Trophoblast cell (in vitro differentiated cells and primary cell): ENCODE data around the gene SLC22A17.

Experiments used
- DNase-seq, 2 donors: peaks; one replicate each; pipeline ENCODE4 v3.0.0-alpha.2; 2016
- H2AFZ ChIP-seq: 2 replicates; pipeline ENCODE4 v1.6.1; 2013; ENCODE audit warnings: low read length, moderate library complexity, mild to moderate bottlenecking; ENCODE audit not compliant: insufficient read depth, poor library complexity
- H2AK5ac ChIP-seq: 2 replicates; pipeline ENCODE4 v1.6.1; 2013; ENCODE audit warnings: mild to moderate bottlenecking, low read length
- H2BK120ac ChIP-seq: 2 replicates; pipeline ENCODE4 v1.6.1; 2013; ENCODE audit warnings: low read length, mild to moderate bottlenecking, moderate library complexity; ENCODE audit not compliant: insufficient read depth, poor library complexity
- H2BK12ac ChIP-seq: 2 replicates; pipeline ENCODE4 v1.6.1; 2013; ENCODE audit warnings: mild to moderate bottlenecking, low read length, moderate library complexity
- H2BK5ac ChIP-seq: 2 replicates; pipeline ENCODE4 v1.6.1; 2013; ENCODE audit warnings: low read length, low read depth, moderate library complexity, mild to moderate bottlenecking; ENCODE audit not compliant: poor library complexity
- H3K14ac ChIP-seq: 2 replicates; pipeline ENCODE4 v1.6.1; 2013; ENCODE audit warnings: mild to moderate bottlenecking, low read length
- H3K18ac ChIP-seq: 2 replicates; pipeline ENCODE4 v1.6.1; 2013; ENCODE audit warnings: mild to moderate bottlenecking, low read length
- H3K23ac ChIP-seq: 2 replicates; pipeline ENCODE4 v1.6.1; 2013; ENCODE audit warnings: low read length
- H3K27ac ChIP-seq: 2 replicates; pipeline ENCODE4 v1.5.1; 2013; ENCODE audit warnings: low read depth, mild to moderate bottlenecking, inconsistent platforms, low read length, moderate library complexity
- H3K27me3 ChIP-seq: 2 replicates; pipeline ENCODE4 v1.6.1; 2013; ENCODE audit warnings: inconsistent platforms, mild to moderate bottlenecking, low read length, moderate library complexity; ENCODE audit not compliant: insufficient read depth
- H3K36me3 ChIP-seq, 2 experiments: 1 replicate in 1 of 2; 2 replicates in 1 of 2; pipeline ENCODE4 v1.6.1; 2013; ENCODE audit warnings: low read length in 2 of 2, mild to moderate bottlenecking in 2 of 2, moderate library complexity in 1 of 2; ENCODE audit not compliant: insufficient read depth in 2 of 2, control insufficient read depth in 1 of 2
- H3K4ac ChIP-seq: 2 replicates; pipeline ENCODE4 v1.6.1; 2013; ENCODE audit warnings: low read depth, mild to moderate bottlenecking, low read length, moderate library complexity
- H3K4me1 ChIP-seq, 2 experiments: 1 replicate in 1 of 2; 2 replicates in 1 of 2; pipeline ENCODE4 v1.6.1; 2013; ENCODE audit warnings: low read length in 2 of 2, mild to moderate bottlenecking in 2 of 2, moderate library complexity in 1 of 2; ENCODE audit not compliant: insufficient read depth in 2 of 2, control insufficient read depth in 1 of 2
- H3K4me2 ChIP-seq: 2 replicates; pipeline ENCODE4 v1.6.1; 2013; ENCODE audit warnings: inconsistent platforms, mild to moderate bottlenecking, low read length, moderate library complexity
- H3K4me3 ChIP-seq: 2 replicates; pipeline ENCODE4 v1.5.1; 2013; ENCODE audit warnings: mild to moderate bottlenecking, low read depth, low read length, inconsistent platforms
- H3K79me1 ChIP-seq: one replicate; pipeline ENCODE4 v1.6.1; 2013; ENCODE audit warnings: low read length
- H3K79me2 ChIP-seq: 2 replicates; pipeline ENCODE4 v1.6.1; 2013; ENCODE audit warnings: low read length, mild to moderate bottlenecking; ENCODE audit not compliant: control insufficient read depth, insufficient read depth, poor library complexity
- H3K9ac ChIP-seq: 2 replicates; pipeline ENCODE4 v1.6.1; 2013; ENCODE audit warnings: mild to moderate bottlenecking, low read length
- H3K9me3 ChIP-seq: 2 replicates; pipeline ENCODE4 v1.6.1; 2013; ENCODE audit warnings: low read depth, mild to moderate bottlenecking, control low read depth, inconsistent platforms, low read length; ENCODE audit not compliant: insufficient read depth
- H4K12ac ChIP-seq: 2 replicates; pipeline ENCODE4 v1.6.1; 2013; ENCODE audit warnings: low read depth, mild to moderate bottlenecking, low read length, moderate library complexity
- H4K8ac ChIP-seq: 2 replicates; pipeline ENCODE4 v1.6.1; 2013; ENCODE audit warnings: low read depth, mild to moderate bottlenecking, low read length, moderate library complexity
- H4K91ac ChIP-seq: one replicate; pipeline ENCODE4 v1.6.1; 2013; ENCODE audit warnings: low read depth, mild to moderate bottlenecking, low read length, moderate library complexity
- WGBS: extraction: QIAGEN DNeasy Blood & Tissue Kit; methylation state at CpG from one replicate; pipeline ENCODE4 v1.1.7; 2013; ENCODE audit warnings: missing lambda C conversion rate; ENCODE audit not compliant: insufficient read length, insufficient coverage; ENCODE audit errors: extremely low coverage; 5-methylcytosine and 5-hydroxymethylcytosine counted together

SLC22A17 gene

DNA sequence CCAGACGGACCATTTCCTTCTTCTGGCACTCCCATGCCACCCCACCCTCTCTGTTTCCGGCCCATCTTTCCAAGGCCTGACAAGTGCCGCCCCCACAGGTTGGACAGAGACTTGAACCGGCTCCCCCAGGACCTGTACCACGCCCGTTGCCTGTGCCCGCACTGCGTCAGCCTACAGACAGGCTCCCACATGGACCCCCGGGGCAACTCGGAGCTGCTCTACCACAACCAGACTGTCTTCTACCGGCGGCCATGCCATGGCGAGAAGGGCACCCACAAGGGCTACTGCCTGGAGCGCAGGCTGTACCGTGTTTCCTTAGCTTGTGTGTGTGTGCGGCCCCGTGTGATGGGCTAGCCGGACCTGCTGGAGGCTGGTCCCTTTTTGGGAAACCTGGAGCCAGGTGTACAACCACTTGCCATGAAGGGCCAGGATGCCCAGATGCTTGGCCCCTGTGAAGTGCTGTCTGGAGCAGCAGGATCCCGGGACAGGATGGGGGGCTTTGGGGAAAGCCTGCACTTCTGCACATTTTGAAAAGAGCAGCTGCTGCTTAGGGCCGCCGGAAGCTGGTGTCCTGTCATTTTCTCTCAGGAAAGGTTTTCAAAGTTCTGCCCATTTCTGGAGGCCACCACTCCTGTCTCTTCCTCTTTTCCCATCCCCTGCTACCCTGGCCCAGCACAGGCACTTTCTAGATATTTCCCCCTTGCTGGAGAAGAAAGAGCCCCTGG lies 23.0 kb upstream of the SLC22A17 start:
- H3K79me1 ChIP-seq: no peaks in the 10 kb centered on the region
- no peak overlapping the region for H2BK12ac ChIP-seq
- no peak overlapping the region for H3K4ac ChIP-seq
- H2BK120ac ChIP-seq: no peak overlapping the region
- no peaks in the 10 kb centered on the region for H3K79me2 ChIP-seq
- no peak overlapping the region for H4K8ac ChIP-seq
- no peak overlapping the region for H3K23ac ChIP-seq
- no peak overlapping the region for H3K4me2 ChIP-seq
- no peaks in the 10 kb centered on the region for H3K4me1 ChIP-seq
- no peak for DNase-seq
- no peak overlapping the region for H4K91ac ChIP-seq
- H3K27ac ChIP-seq: no peak overlapping the region
- no peaks in the 10 kb centered on the region for H3K27me3 ChIP-seq
- H2AK5ac ChIP-seq: no peak overlapping the region
- no peak overlapping the region for H2BK5ac ChIP-seq
- no peak overlapping the region for H3K14ac ChIP-seq
- H2AFZ ChIP-seq: no peak overlapping the region
- WGBS: no CpG with 5 or more reads among the region's 21 CpGs
- H3K18ac ChIP-seq: no peak overlapping the region
- H3K9ac ChIP-seq: no peak overlapping the region
- H3K4me3 ChIP-seq: no peak overlapping the region
- peaks cover 4% of the 10 kb centered on the region for H3K9me3 ChIP-seq
- no peak overlapping the region for H4K12ac ChIP-seq
- no peaks in the 10 kb centered on the region for H3K36me3 ChIP-seq

- Histone ChIP-seq H3K4ac (no peak overlapping the region), H3K79me1 (no peaks in the 10 kb centered on the region), H3K4me3 (no peak overlapping the region), H3K18ac (no peak overlapping the region), H2BK12ac (no peak overlapping the region), H2BK5ac (no peak overlapping the region), H2AK5ac (no peak overlapping the region), H2AFZ (no peak overlapping the region), H3K23ac (no peak overlapping the region), H3K14ac (no peak overlapping the region), H3K27me3 (no peaks in the 10 kb centered on the region), H3K36me3 (no peaks in the 10 kb centered on the region), H2BK120ac (no peak overlapping the region), H4K8ac (no peak overlapping the region), H3K4me1 (no peaks in the 10 kb centered on the region), H3K9me3 (peaks cover 2% of the 10 kb centered on the region), H3K79me2 (no peaks in the 10 kb centered on the region), H3K27ac (no peak overlapping the region), H4K12ac (no peak overlapping the region), H3K4me2 (no peak overlapping the region), H4K91ac (no peak overlapping the region), H3K9ac (no peak overlapping the region)
- no CpG with 5 or more reads among the region's 3 CpGs for WGBS
- no peak for DNase-seq
These were observed 20.4 kb upstream of the SLC22A17 start for GRCh38 chr14:23373041-23373440.

- no peak within 1 kb of the TSS for H3K4me3 ChIP-seq
- no peak within 1 kb of the TSS for H3K27ac ChIP-seq
- H4K91ac ChIP-seq: no peak within 1 kb of the TSS
- no peak for DNase-seq
- no peak within 1 kb of the TSS for H2AFZ ChIP-seq
- no peak within 1 kb of the TSS for H3K14ac ChIP-seq
- H3K36me3 ChIP-seq: no peaks in the 10 kb centered on the region
- H4K8ac ChIP-seq: no peak within 1 kb of the TSS
- H3K4me1 ChIP-seq: no peaks in the 10 kb centered on the region
- WGBS: no CpG with 5 or more reads among the region's 2 CpGs
- no peak within 1 kb of the TSS for H3K23ac ChIP-seq
- no peaks in the 10 kb centered on the region for H3K79me2 ChIP-seq
- no peaks in the 10 kb centered on the region for H3K27me3 ChIP-seq
- no peak within 1 kb of the TSS for H3K18ac ChIP-seq
- H3K4ac ChIP-seq: no peak within 1 kb of the TSS
- H3K79me1 ChIP-seq: no peaks in the 10 kb centered on the region
- H2BK5ac ChIP-seq: no peak within 1 kb of the TSS
- H2AK5ac ChIP-seq: no peak within 1 kb of the TSS
- no peak within 1 kb of the TSS for H3K9ac ChIP-seq
- H3K9me3 ChIP-seq: peaks cover 2% of the 10 kb centered on the region
- H4K12ac ChIP-seq: no peak within 1 kb of the TSS
- H3K4me2 ChIP-seq: no peak within 1 kb of the TSS
- no peak within 1 kb of the TSS for H2BK12ac ChIP-seq
- no peak within 1 kb of the TSS for H2BK120ac ChIP-seq
These were observed 19.8 kb upstream of the SLC22A17 start, which contains the start of gene IL25 for GRCh38 chr14:23372509-23372908. IL25 (plus strand) TSS chr14:23372809.

- H4K8ac ChIP-seq: no peak overlapping the region
- no peak overlapping the region for H2BK120ac ChIP-seq
- no peak overlapping the region for H3K23ac ChIP-seq
- no peak overlapping the region for H2AFZ ChIP-seq
- H3K9ac ChIP-seq: no peak overlapping the region
- no peak overlapping the region for H4K91ac ChIP-seq
- no peak overlapping the region for H2BK5ac ChIP-seq
- H4K12ac ChIP-seq: no peak overlapping the region
- no peak for DNase-seq
- no peak overlapping the region for H2BK12ac ChIP-seq
- H2AK5ac ChIP-seq: no peak overlapping the region
- H3K18ac ChIP-seq: no peak overlapping the region
- H3K4me2 ChIP-seq: no peak overlapping the region
- no peak overlapping the region for H3K4ac ChIP-seq
- no CpG with 5 or more reads among the region's 1 CpG for WGBS
- no peaks in the 10 kb centered on the region for H3K79me2 ChIP-seq
- no peak overlapping the region for H3K4me3 ChIP-seq
- no peaks in the 10 kb centered on the region for H3K79me1 ChIP-seq
- H3K9me3 ChIP-seq: peaks cover 2% of the 10 kb centered on the region
- H3K36me3 ChIP-seq: no peaks in the 10 kb centered on the region
- peaks cover 0 to under 1% of the 10 kb centered on the region in 2 experiments for H3K4me1 ChIP-seq
- no peaks in the 10 kb centered on the region for H3K27me3 ChIP-seq
- H3K27ac ChIP-seq: no peak overlapping the region
- H3K14ac ChIP-seq: no peak overlapping the region
These were observed 19.2 kb upstream of the SLC22A17 start for GRCh38 chr14:23371865-23372264.
